NCI-H187 (cell line): ENCODE measurements around the gene UBTF.
A peak's percentile ranks its signal among the peaks of the same experiment; 100 is the strongest.
"Not testable (repeated sequence)": the region's sequence is repeated elsewhere in the genome, so short reads cannot be mapped to it uniquely, and the experiment has no call there.

Experiments
- DNase-seq, 2 experiments: peaks; one replicate each; lab custom pipeline; 2025; lab: John Stamatoyannopoulos, UW

Gene UBTF

GRCh38 chr17:44247876-44248736, 28.6 kb upstream of the UBTF start:
- no peak for DNase-seq

- DNase-seq: no peak
Observed at GRCh38 chr17:44247440-44247841, 28.0 kb upstream of the UBTF start.

- DNase-seq: no peak
Observed at GRCh38 chr17:44241106-44241624, 21.7 kb upstream of the UBTF start.

GRCh38 chr17:44237886-44238285, 18.4 kb upstream of the UBTF start:
- DNase-seq: not testable (repeated sequence)

- no peak for DNase-seq
Observed at GRCh38 chr17:44236444-44236991, 17.0 kb upstream of the UBTF start.

GRCh38 chr17:44235583-44235936, 16.1 kb upstream of the UBTF start:
- DNase-seq: no peak

- DNase-seq: no peak
Observed at GRCh38 chr17:44233582-44233981, 14.1 kb upstream of the UBTF start.

- no peak for DNase-seq
Observed at GRCh38 chr17:44232061-44232460, 12.6 kb upstream of the UBTF start.

- DNase-seq: no peak
Observed at GRCh38 chr17:44230140-44230539, 10.7 kb upstream of the UBTF start.

- no peak for DNase-seq
Observed at GRCh38 chr17:44229090-44229489, 9.6 kb upstream of the UBTF start.

- no peak for DNase-seq
Observed at GRCh38 chr17:44223541-44224071, 4.1 kb upstream of the UBTF start.

- peak in 1 of 2 experiments; percentile 30 for DNase-seq
Observed at GRCh38 chr17:44222112-44222869, 2.8 kb upstream of the UBTF start.

GRCh38 chr17:44221862-44222111, 2.3 kb upstream of the UBTF start:
- DNase-seq: no peak

- DNase-seq: peak; percentile 26 to 52
Observed at GRCh38 chr17:44221084-44221861, 1.8 kb upstream of the UBTF start.

- DNase-seq: no peak
Observed at GRCh38 chr17:44220213-44221083, 973 bp upstream of the UBTF start.

- DNase-seq: no peak
Observed at GRCh38 chr17:44219108-44219615, 313 bp downstream of the UBTF start.

GRCh38 chr17:44218344-44219107, 949 bp downstream of the UBTF start:
- peak; percentile 80 to 93 for DNase-seq

GRCh38 chr17:44217738-44218343, 1.6 kb downstream of the UBTF start:
- DNase-seq: no peak

GRCh38 chr17:44216694-44217093, 2.8 kb downstream of the UBTF start:
- no peak for DNase-seq

GRCh38 chr17:44216173-44216572, 3.3 kb downstream of the UBTF start:
- no peak for DNase-seq
